Measurements from ENCODE around the gene CDK7. TPM values are rescaled to one million over a fixed set of nuclear protein-coding genes. Genes with fewer than 3 reads are reported as not detected.
"Not testable (repeated sequence)": the region's sequence is repeated elsewhere in the genome, so short reads cannot be mapped to it uniquely, and the experiment has no call there.

CDK7 gene
- total RNA-seq, 6 experiments from 2014 or later = 6.0 to 10.0 (median 8.1) TPM

- no peak overlapping the region for H3K27ac ChIP-seq
- TF ChIP-seq CTCF (IDR thresholded peaks at IDR 0.05) (no peak), POLR2A (IDR thresholded peaks at IDR 0.05) (no peak)
- intact Hi-C loops (cut with DNase I) = no loop called here
- no peaks in the 10 kb centered on the region for H3K36me3 ChIP-seq
- no peaks in the 10 kb centered on the region for H3K27me3 ChIP-seq
- no peak for ATAC-seq
- peaks cover 0 to 4% (median 0%) of the 10 kb centered on the region in 4 donors for H3K4me1 ChIP-seq
- H3K4me3 ChIP-seq = no peak overlapping the region
- WGBS (ENCODE audit: insufficient coverage, low coverage, low lambda C conversion rate, missing lambda C conversion rate) = 86% methylated on average over 2 of the region's 2 CpGs
- DNase-seq = no peak
- no peaks in the 10 kb centered on the region for H3K9me3 ChIP-seq
Measured at GRCh38 chr5:69248019-69248418, 13.3 kb downstream of the CDK7 start.

GRCh38 chr5:69250593-69250992, 15.9 kb downstream of the CDK7 start:
- Histone ChIP-seq H3K4me1 (no peaks in the 10 kb centered on the region), H3K27me3 (no peaks in the 10 kb centered on the region), H3K9me3 (no peaks in the 10 kb centered on the region), H3K27ac (no peak overlapping the region), H3K36me3 (no peaks in the 10 kb centered on the region), H3K4me3 (no peak overlapping the region)
- DNase-seq (no peak), ATAC-seq (no peak)
- intact Hi-C loops (cut with DNase I) = no loop called here
- TF ChIP-seq POLR2A (IDR thresholded peaks at IDR 0.05) (no peak), CTCF (IDR thresholded peaks at IDR 0.05) (no peak)
- WGBS (ENCODE audit: insufficient coverage, low coverage, low lambda C conversion rate, missing lambda C conversion rate) = 84% methylated on average over 2 of the region's 2 CpGs

- no peaks in the 10 kb centered on the region for H3K4me1 ChIP-seq
- WGBS (ENCODE audit: insufficient coverage, low coverage, low lambda C conversion rate, missing lambda C conversion rate) = 86% methylated on average over 3 of the region's 3 CpGs
- TF ChIP-seq POLR2A (IDR thresholded peaks at IDR 0.05) = no peak
- TF ChIP-seq CTCF (IDR thresholded peaks at IDR 0.05) = no peak
- H3K27ac ChIP-seq = no peak overlapping the region
- no peak overlapping the region for H3K4me3 ChIP-seq
- DNase-seq = no peak
- intact Hi-C loops (cut with DNase I) = no loop called here
- H3K27me3 ChIP-seq = no peaks in the 10 kb centered on the region
- no peaks in the 10 kb centered on the region for H3K9me3 ChIP-seq
- peaks cover 0 to 6% (median 4%) of the 10 kb centered on the region in 4 donors for H3K36me3 ChIP-seq
- no peak for ATAC-seq
Measured at GRCh38 chr5:69252437-69252836, 17.8 kb downstream of the CDK7 start.

- H3K36me3 ChIP-seq = peaks cover 0 to 33% (median 6%) of the 10 kb centered on the region in 4 donors
Measured at GRCh38 chr5:69255940-69256339, 21.3 kb downstream of the CDK7 start.

GRCh38 chr5:69257577-69257976, 22.9 kb downstream of the CDK7 start:
- H3K4me1 ChIP-seq = no peaks in the 10 kb centered on the region
- no peak overlapping the region for H3K4me3 ChIP-seq
- no peaks in the 10 kb centered on the region for H3K9me3 ChIP-seq
- intact Hi-C loops (cut with DNase I) = no loop called here
- DNase-seq (no peak), ATAC-seq (no peak)
- H3K27ac ChIP-seq = no peak overlapping the region
- peaks cover 0 to 43% (median 6%) of the 10 kb centered on the region in 4 donors for H3K36me3 ChIP-seq
- TF ChIP-seq CTCF (IDR thresholded peaks at IDR 0.05) = no peak
- no peak for TF ChIP-seq POLR2A (IDR thresholded peaks at IDR 0.05)
- H3K27me3 ChIP-seq = no peaks in the 10 kb centered on the region
- 100% methylated on average over 1 of the region's 1 CpG for WGBS (ENCODE audit: insufficient coverage, low coverage, low lambda C conversion rate, missing lambda C conversion rate)

More at GRCh38 chr5:69255940-69256339, 21.3 kb downstream of the CDK7 start:
- H3K27me3 ChIP-seq; H3K27ac ChIP-seq; ATAC-seq; H3K4me1 ChIP-seq; intact Hi-C loops (cut with DNase I); H3K4me3 ChIP-seq; DNase-seq; H3K9me3 ChIP-seq: not testable (repeated sequence)
- 93% methylated on average over 3 of the region's 4 CpGs for WGBS (ENCODE audit: insufficient coverage, low coverage, low lambda C conversion rate, missing lambda C conversion rate)
